ENCODE results near the gene PRDX1.
"Not testable (repeated sequence)": the region's sequence is repeated elsewhere in the genome, so short reads cannot be mapped to it uniquely, and the experiment has no call there.

DNA sequence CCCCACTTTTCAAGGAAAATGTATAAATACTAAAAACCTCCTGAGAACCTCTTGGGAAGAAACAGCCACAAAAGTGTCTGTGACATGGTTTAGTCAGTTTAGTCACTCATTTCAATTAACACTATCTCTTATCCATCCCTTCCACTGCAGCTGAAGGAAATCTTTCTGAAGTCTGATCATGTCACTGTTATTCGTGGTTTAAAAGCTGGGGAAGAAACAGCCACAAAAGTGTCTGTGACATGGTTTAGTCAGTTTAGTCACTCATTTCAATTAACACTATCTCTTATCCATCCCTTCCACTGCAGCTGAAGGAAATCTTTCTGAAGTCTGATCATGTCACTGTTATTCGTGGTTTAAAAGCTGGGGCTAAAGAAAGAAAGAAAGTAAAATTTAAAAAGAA lies 1.8 kb upstream of the PRDX1 start:
- not testable (repeated sequence) for TF ChIP-seq CREB1 (CRISPR knock-in tag; IDR thresholded peaks at IDR 0.05; ENCODE audit: low read depth); POLR2AphosphoS5 (IDR thresholded peaks at IDR 0.05; ENCODE audit: low read depth); EZH2 (IDR thresholded peaks at IDR 0.05; ENCODE audit: low read depth, unreplicated experiment); JUNB (IDR thresholded peaks at IDR 0.05; ENCODE audit: unreplicated experiment); EZH2phosphoT487 (IDR thresholded peaks at IDR 0.05; ENCODE audit: unreplicated experiment); ZNF331 (CRISPR knock-in tag; IDR thresholded peaks at IDR 0.05; ENCODE audit: low read depth)
- TF ChIP-seq, protein P1, sequence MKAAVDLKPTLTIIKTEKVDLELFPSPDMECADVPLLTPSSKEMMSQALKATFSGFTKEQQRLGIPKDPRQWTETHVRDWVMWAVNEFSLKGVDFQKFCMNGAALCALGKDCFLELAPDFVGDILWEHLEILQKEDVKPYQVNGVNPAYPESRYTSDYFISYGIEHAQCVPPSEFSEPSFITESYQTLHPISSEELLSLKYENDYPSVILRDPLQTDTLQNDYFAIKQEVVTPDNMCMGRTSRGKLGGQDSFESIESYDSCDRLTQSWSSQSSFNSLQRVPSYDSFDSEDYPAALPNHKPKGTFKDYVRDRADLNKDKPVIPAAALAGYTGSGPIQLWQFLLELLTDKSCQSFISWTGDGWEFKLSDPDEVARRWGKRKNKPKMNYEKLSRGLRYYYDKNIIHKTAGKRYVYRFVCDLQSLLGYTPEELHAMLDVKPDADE (IDR thresholded peaks at IDR 0.05): not testable (repeated sequence)
- TF ChIP-seq, protein P2, sequence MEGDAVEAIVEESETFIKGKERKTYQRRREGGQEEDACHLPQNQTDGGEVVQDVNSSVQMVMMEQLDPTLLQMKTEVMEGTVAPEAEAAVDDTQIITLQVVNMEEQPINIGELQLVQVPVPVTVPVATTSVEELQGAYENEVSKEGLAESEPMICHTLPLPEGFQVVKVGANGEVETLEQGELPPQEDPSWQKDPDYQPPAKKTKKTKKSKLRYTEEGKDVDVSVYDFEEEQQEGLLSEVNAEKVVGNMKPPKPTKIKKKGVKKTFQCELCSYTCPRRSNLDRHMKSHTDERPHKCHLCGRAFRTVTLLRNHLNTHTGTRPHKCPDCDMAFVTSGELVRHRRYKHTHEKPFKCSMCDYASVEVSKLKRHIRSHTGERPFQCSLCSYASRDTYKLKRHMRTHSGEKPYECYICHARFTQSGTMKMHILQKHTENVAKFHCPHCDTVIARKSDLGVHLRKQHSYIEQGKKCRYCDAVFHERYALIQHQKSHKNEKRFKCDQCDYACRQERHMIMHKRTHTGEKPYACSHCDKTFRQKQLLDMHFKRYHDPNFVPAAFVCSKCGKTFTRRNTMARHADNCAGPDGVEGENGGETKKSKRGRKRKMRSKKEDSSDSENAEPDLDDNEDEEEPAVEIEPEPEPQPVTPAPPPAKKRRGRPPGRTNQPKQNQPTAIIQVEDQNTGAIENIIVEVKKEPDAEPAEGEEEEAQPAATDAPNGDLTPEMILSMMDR (conservative IDR thresholded peaks at IDR 0.05; ENCODE audit: low read depth in 2 of 2): not testable (repeated sequence)
- TF ChIP-seq, protein P3, sequence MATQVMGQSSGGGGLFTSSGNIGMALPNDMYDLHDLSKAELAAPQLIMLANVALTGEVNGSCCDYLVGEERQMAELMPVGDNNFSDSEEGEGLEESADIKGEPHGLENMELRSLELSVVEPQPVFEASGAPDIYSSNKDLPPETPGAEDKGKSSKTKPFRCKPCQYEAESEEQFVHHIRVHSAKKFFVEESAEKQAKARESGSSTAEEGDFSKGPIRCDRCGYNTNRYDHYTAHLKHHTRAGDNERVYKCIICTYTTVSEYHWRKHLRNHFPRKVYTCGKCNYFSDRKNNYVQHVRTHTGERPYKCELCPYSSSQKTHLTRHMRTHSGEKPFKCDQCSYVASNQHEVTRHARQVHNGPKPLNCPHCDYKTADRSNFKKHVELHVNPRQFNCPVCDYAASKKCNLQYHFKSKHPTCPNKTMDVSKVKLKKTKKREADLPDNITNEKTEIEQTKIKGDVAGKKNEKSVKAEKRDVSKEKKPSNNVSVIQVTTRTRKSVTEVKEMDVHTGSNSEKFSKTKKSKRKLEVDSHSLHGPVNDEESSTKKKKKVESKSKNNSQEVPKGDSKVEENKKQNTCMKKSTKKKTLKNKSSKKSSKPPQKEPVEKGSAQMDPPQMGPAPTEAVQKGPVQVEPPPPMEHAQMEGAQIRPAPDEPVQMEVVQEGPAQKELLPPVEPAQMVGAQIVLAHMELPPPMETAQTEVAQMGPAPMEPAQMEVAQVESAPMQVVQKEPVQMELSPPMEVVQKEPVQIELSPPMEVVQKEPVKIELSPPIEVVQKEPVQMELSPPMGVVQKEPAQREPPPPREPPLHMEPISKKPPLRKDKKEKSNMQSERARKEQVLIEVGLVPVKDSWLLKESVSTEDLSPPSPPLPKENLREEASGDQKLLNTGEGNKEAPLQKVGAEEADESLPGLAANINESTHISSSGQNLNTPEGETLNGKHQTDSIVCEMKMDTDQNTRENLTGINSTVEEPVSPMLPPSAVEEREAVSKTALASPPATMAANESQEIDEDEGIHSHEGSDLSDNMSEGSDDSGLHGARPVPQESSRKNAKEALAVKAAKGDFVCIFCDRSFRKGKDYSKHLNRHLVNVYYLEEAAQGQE (IDR thresholded peaks at IDR 0.05; ENCODE audit: unreplicated experiment): not testable (repeated sequence)
